Effector CD4-positive, alpha-beta T cell (primary cell): Measurements from ENCODE around the gene FHL3.
A peak's percentile ranks its signal among the peaks of the same experiment; 100 is the strongest.

Source experiments
- DNase-seq: peaks from one replicate; pipeline ENCODE4 v3.0.0-alpha.2; 2020
- total RNA-seq: gene quantifications from one replicate; lab custom pipeline; 2026; lab: John Stamatoyannopoulos, UW

FHL3 gene, protein sequence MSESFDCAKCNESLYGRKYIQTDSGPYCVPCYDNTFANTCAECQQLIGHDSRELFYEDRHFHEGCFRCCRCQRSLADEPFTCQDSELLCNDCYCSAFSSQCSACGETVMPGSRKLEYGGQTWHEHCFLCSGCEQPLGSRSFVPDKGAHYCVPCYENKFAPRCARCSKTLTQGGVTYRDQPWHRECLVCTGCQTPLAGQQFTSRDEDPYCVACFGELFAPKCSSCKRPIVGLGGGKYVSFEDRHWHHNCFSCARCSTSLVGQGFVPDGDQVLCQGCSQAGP
- 7.5 reads per million, percentile 26 among the genes with 10 or more reads in this experiment for total RNA-seq

DNA sequence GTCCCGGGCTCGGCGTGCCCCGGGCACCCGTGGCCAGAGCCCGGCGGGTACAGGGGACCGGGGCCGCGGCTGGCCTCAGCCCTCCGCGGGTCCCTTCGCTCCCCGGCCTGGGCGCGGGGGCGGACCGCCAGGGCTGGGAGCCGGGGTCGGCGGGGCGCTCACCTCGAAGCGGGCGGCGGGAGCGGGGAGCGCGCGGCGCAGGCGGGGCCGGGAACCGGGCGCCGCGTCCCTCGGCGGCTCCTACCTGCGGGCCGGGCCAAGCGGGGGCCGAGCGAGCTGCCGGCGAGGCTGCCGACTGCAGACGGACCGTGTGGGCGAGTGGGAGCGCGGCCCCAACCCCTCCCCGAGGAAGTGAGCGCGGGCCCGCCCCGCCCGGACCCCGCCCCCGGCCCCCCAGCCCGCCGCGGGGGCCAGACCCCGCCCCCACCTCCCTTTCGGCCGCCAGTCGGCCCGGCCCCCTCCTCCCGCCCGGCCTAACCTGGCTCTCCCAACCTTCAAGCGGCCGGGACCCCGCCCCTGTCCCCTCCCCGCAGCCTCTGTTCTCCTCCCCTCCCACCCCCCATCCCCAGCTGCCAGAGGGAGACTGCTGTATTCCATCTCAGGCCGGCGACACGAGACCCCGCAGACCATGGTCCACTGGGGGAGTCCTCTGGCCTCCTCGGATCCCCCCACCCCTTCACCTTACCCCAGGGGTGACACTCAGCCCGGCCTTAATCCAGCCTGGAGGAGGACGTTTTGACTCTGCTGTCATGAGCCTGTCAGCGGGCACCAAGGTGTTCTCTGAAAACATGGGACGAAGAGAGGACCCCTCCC is at the start of gene FHL3:
TSS of gene FHL3 (minus strand) at position 320 of the 813 bp plus-strand sequence. CDS start 6,102 bp downstream, outside the sequence.
- peak; percentile 36 for DNase-seq

DNA sequence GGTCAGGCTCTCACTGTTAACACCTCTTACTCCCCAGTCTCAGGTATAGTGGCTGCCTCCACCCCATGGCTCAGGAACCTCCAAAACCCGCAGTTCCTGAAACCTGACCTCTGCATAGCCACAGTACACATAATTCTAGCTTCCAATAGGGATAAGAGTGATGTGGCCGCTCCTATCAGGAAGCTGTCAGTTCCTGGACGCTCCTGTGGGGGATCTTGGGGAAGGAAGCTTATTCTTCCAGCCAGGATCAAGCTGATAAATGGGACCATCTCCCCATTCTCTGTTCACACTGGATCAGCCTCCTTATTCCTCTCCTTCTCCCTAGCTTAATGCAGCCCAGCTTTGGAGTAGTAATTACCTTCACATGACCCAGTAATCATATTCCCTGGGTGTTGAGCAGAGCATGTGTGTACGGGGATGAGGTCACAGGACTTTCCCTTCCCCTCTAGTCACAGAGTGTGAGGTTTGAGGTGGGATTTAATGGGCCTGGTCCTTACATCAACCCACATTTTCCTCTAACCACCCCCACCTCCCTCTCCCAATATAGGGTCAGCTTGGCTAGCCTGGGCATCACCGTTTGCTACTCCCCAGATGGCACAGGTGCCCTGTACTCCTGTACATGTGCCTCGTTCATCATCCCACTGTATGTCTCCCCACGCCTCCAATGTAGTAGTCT is 48.2 kb upstream of the FHL3 start:
- no peak for DNase-seq

DNA sequence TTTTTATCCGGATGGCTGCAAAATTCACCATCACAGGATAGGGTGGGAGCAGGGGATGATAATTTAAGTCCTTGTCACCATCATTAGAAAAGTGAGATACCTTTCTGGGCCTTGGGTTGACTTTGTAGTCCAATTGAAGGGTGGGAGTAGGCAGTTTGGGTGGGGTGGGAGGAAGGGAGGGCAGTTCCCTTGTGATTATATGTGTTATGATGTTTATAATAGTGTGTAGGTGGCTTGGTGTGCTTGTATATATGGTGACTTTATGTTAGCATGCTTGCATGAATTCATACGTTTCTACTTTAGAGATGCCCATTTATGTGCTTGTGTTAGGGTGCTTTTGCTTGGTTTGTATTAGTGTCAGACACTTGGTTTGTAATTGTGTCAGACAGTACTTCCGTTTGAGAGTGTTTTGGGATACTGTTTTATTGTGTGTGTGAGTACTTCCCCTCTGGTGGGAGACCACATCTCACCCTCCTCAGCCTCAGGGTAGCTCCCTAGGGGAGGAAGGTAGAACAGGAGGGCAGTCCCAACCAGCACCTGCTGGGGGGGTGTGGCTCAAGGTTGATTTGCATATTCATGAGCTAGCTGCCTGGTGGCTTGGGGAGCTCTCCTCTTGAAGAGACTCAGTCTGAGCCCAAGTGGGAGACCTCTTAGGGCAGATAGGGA is 47.6 kb upstream of the FHL3 start:
- DNase-seq, result no peak

DNA sequence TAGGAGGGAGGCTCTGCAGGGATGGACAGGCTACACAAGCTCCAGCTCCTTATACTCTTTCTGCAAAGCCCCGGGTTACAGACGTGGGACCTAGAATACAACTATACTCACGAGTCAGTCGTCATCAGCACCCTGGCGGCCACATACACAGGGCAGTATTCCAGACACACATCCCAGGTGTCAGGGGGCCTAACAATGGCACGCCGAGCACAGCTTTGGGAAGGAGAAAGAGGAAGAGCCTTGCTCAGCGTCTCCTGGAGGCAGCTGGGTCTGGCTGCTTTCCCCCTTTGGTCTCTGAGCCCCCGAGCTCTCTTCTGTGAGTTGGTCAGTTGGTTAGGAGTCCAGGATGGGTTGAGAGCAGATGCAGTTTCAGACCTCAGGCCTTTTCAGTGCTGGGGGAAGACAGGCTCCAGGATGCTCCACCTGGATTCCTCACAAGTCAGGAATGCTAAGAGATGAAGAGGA is 45.8 kb upstream of the FHL3 start:
- DNase-seq, result no peak

DNA sequence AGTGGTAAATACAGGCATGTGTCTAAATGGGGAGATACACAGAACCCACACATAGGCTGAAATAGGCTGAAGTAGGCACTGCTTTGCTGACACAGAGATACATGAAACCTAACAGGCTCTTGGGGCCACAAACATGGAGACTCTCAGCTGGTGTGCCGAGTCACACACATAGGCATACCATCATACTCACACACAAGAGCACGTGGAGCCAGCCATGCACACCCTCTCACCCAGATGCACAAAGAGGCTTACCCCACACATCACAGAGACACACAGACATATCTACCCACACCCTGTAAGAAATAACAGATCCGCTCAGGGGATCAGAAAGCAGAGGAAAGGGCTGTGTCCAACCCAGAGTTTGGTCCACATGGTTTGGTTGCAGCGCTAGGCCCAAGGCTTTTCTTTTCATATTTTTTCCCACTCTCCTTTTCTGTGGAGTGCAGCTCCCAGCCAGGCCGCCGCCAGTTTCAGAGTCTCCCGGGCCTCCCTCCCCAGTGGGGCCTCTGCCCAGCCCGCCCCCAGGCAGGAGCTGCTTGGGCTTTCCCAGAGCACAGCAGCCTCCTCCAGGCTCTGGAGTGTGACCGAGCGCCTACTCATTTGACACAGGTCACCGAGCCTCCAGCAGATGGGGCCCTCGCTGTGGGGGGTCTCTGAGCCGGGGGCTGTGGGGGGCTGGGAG is 45.2 kb upstream of the FHL3 start:
- no peak for DNase-seq

DNA sequence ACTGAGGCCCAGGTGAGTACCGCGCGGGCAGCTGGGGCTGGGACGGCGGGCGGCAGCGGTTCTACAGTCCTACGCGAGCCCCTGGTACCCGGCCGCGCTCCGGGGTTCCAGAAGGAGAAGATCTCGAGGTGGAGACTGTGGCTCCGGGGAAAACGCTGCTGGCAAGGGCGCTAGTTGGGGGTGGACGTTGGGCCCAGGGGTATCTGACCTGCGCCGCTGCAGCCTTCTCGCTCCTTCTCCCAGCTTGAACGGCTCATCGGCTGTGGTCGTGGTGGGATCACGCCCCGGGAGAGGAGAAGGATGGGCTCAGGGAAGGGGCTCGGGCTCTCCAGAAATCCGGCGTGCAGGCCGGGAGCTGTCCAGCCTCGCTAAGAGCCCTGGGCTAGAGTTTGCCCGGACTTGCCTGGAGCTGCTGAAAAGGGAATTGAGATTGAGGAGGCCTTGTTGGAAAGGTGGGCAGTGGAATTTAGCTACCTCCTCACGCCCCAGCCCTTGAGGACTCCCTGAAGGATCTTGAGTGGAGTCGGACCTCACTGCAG is 42.4 kb upstream of the FHL3 start:
- DNase-seq, result no peak

DNA sequence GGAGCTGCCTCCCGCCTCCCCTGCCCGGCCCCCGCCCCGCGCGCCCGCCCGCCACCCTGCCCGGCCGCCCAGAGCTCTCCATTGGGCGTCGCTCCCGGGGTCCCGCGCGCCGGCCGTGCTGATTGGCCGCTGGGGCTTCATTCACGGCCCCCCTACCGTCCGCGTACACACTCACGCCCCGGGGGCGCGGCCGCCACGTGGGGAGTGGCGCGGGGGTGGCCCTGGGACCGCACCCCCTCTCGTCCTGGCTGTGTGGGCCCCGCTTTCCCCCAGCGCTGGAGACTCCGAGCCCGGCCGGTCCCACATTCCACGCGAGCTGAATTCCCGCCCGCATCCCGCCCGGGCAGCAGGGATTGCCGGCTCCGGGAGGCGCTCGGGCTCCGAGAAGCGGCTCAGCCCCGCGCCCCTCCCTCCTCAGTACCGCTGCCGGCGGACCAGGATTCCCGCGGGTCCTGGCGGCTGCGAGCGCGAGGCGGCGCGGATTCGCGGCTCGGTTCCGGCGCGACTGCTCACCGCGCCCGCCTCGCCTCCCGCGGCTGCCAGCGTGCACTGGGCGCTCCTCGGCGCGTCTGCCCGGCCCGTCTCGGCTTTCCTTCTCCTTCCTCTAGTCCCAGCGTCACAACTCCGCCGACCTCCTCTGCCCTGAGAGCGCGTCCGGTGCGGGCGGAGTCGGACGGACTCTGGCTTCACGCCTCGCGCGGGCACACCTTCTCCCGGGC is 41.7 kb upstream of the FHL3 start:
- DNase-seq, result peak; percentile 66

DNA sequence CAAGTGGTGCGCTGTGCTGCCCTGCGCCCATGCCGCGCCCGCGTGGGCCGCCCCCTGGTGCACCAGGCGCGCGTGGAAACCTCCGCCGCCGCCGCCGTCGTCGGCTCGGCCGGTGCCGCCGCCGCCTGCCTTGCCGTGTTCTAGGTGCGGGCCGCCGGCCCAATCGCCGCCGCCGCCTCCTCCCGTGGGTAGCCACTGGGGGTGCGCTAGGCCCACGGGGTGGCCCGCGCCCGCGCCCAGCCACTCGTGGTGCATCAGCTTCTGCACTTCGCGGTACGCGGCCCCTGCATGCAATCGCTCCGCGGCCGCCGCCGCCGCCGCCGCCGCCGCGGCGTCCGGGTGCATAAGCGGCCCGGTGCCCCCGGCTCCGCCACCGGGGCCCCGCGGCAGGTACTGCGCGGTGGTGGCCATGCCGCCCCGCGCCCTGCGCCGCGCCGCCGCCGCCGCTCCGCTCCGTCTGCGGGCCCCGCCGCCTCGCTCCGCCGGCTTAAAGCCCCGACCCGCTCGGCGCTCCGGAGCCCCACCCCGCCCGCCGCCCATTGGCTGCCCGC is 41.1 kb upstream of the FHL3 start, which contains the start of gene POU3F1:
TSS of gene POU3F1 (minus strand) at position 461 of the 551 bp plus-strand sequence. CDS start at position 411, 50 bp downstream.
- no peak for DNase-seq

DNA sequence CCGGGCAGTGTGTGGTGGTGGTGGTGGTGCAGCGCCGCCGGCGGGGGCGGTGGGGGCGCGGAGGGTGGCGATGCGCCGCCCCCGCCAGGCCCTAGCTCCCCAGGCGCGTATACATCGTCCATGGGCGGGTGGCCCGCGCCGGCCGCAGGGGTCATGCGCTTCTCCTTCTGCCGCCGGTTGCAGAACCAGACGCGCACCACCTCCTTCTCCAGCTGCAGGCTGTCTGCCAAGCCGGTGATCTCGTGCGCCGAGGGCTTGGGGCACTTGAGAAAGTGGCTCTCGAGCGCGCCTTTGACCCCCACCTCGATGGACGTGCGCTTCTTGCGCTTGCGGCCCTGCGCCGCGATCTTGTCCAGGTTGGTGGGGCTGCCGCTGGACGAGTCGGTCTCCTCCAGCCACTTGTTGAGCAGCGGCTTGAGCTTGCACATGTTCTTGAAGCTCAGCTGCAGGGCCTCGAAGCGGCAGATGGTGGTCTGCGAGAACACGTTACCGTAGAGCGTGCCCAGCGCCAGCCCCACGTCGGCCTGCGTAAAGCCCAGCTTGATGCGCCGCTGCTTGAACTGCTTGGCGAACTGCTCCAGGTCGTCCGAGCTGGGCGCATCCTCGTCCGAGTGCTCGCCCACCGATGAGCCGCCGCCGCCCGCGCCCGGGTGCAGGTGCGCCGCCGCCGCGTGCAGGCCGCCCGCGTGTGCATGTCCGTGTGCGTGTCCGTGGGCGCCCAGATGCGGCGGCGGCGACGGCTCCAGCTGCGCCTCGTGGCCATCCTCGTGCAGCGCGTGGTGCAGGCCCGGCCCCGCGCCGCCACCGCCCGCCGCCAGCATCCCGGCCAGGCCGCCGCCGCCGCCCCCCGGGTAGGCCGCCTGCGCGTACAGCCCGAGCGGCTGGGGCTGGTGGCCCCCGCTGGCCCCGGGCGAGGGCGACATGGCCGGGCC is 40.4 kb upstream of the FHL3 start:
- no peak for DNase-seq

DNA sequence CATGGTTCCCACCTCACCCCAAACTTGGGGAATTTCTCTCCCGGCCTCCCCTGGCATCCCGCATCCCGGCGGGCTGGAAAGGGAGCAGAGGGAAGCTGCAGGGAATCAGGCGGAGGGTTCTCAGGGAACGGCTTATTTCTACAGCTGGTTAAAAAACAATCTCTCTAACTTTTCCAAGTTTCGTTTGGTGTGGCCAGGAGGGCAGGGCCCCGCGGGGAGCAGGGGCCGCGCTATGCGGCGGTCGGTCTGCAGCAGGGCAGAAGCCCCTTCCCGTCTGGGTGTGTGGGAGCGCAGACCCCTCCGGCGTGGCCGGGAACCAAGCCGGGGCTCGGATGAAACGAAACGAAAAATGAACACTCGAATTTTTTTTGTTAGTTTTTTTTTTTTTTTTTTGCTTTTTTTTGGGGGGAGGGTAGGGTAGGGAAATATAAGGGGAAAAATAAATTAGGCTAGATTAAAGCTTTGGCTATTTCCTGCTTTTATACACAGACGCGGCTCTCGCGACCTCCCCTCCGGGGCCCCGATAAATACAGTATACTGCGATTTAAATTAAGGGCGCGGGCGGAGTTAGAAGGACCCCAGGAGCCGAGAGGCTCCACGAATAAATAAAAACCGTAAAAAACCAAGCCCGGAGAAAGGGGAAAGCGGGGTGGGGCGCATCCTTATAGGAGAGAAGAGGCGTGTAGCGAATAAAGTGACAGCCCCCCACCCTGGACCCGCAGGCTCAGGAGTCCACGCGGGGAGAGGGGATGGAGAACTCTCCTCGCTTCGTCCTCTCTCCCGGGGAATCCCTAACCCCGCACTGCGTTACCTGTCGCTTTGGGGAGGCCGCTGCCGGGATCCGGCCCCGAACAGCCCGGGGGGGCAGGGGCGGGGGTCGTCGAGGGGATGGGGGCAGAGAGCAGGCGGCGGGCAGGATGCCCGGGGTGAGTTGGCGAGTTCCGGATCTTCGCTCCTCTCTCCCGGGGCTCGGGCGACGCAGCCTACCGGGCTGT is 39.2 kb upstream of the FHL3 start:
- DNase-seq, result no peak

DNA sequence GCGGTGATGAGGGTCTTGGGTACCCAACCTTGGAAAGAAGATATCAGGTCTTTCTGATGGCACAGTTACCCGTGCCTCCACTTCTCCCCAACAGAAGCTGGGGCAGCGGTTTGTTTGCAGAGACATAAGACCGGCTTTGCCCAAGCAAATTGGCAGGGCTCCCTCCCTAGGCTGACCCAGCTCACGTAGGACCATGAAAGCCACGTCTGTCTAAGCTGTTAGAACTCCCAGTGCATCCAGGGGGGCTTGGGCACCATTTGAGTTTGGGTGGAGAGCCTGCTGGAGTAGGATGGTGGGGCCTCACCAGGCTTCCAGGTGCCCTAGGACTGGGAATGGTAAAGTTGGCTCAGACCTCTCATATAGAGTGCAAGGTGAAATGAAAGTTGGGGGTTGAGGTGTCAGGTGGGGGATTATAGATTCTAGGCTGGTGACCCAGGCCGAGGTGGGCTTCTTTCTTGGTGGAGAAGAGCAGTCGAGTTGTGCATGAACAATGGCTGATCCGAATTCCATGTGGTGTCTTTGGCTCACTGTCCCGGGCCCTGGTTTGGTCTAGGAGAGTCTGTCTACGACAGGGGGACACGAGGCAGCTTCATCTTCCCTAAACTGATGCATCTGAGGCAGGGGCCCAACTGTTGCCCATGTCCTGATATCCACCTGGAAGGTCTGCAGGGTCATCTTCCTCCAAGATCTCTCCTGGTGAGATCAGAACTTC is 37.9 kb upstream of the FHL3 start:
- no peak for DNase-seq

DNA sequence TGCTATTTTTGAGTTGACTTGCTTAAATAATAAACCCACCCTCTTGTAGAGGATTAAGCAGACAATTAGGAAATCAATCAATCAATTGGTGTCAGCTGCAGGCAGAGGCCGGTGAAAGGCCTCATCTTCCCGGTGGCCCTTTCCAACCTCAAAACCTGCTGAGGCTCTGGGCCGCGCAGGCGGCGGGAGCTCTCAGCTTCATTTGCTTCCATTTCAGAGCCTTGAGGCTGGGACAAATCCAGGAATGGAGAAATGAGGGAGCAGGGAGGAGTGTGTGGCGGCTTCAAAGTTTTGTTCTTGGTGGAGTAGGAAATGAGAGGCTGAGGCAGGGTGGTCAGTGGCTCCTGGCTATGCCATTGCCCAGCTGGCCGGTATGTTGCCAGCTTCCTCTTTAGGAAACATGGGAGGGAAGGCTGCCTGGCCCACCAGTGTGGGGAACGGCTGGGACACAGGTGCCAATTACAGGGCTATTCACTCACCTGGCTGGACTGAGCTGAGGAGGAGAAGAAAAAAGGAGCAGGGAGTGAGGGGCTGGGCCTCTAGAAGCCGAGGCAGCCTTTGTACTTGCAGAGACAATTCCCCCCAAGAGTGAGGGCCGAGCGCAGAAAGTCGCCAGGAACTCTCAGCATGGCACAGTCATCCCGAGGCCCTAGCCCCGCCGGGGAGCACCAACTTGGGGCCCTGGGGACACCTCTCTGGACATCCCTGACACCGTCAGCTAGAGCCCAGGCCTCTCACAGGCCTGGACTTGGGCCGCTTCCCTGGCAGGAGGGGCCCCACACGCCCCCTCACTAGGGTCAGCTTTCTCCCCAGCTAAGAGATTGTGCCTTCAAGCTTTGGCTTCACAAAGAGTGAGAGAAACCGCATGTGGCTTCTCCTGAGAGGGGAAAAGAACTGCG is 36.9 kb upstream of the FHL3 start:
- DNase-seq, result no peak

DNA sequence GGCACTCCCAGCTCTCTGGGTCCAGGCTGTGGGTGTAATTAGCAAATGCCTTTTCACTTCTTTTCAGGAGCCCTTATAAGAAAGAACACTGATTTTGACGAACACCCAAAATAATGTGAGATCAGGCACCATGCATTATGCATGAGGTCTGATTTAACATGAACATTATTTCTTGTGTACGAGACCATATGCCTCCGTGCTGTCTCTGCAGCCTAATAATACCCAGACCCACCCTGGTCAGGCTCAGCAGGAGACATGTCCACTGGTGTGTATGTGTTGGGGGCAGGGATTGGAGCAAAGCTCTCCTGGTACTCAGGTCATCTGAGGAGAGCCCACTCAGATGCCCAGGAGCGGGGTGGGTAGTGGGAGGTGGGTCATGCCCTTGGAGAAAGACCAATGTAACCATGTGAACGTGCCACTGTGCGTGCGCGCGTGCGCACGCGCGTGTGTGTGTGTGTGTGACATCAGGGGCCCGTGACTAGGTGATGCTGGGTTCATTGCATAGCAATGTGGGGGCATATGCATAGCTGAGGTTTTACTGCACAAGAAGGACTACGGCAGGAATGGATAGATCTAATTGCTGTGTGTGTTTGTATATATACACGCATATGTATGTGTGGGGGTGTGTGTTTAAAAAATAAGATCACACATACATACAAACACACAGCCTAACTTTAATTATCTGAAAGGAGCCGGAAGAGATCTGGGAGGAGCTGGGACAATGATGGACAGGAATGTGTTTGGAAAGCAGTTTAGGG is 34.2 kb upstream of the FHL3 start:
- DNase-seq, result no peak

DNA sequence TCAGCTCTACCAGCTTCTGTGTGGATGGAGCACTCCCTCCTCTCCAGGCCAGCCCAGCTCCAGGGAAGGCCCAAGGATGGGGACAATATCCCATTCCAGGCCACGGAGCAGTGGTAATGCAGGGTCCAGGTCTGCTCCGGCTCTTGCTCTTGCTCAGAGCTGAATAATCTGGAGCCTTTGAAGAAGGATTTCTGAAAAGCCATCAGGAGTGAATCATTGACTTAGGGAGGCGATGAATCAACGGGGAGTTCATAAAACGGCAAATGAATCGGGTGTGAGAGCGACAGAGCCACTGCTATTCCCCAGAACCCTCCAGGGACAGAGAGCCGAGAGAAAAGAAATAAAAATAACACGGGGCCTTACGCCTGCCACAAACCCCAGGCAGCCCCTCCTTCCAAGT is 33.5 kb upstream of the FHL3 start:
- DNase-seq, result no peak

DNA sequence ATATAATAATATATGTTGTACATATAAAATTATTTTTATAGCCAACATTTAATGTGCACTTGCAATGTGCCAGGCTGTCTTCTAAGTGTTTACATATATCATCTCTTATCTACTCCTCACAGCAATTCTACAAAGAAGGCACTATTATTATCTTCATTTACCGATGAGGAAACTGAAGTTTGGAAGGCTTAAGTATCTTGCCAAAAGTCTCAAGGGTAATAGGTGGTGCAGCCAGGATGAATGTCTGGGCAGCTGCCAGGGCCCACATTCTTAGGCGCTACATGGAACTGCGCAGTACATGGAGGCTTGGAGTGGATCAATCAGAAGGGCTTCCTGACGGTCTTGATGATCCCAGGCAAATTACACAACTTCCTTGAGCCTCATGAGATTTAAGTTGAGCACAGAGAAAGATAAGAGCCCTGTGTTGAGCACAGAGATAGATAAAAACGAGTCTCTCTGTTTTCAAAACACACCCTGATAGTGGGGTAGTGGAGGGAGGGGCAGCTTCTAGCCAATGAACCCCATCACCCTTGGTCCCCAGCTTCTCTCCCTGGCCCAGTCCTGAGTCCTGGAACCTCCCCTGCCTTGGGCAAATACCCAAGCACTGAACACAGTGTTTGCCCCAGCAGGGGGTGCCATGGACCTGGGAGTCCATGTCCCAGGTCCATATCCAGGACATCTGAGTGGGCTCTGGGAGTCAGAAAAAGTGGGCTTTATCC is 32.1 kb upstream of the FHL3 start:
- DNase-seq, result no peak
